HG03175 (cell line): ENCODE data around the gene CHST4.
A peak's percentile ranks its signal among the peaks of the same experiment; 100 is the strongest.
"Not testable (repeated sequence)": the region's sequence is repeated elsewhere in the genome, so short reads cannot be mapped to it uniquely, and the experiment has no call there.

Experiments
- ATAC-seq: cut with Tn5 transposase; IDR thresholded peaks from one replicate; pipeline ENCODE4 v1.9.1; 2021; ENCODE audit warnings: mild to moderate bottlenecking, moderate library complexity; ENCODE audit not compliant: unreplicated experiment

Gene CHST4

GRCh38 chr16:71526111-71526631 is at the start of gene CHST4:
CHST4 (plus strand) TSS chr16:71526426; CDS start chr16:71536678, 10,252 bp downstream.
- ATAC-seq, result no peak

GRCh38 chr16:71476457-71477124 is 49.6 kb upstream of the CHST4 start:
- no peak for ATAC-seq

- ATAC-seq, result no peak
These were observed 46.8 kb upstream of the CHST4 start for GRCh38 chr16:71479420-71479819.

- ATAC-seq, result no peak
These were observed 45.3 kb upstream of the CHST4 start for GRCh38 chr16:71480956-71481355.

- ATAC-seq, result no peak
These were observed 43.7 kb upstream of the CHST4 start for GRCh38 chr16:71482569-71482968.

GRCh38 chr16:71484006-71484893 is 42.0 kb upstream of the CHST4 start:
- ATAC-seq, result peak; percentile 93

- no peak for ATAC-seq
These were observed 37.1 kb upstream of the CHST4 start, which contains the start of gene ZNF19 for GRCh38 chr16:71489122-71489521. ZNF19 (minus strand) TSS chr16:71489324; CDS start chr16:71482114, 7,210 bp downstream.

GRCh38 chr16:71490361-71490760 is 35.9 kb upstream of the CHST4 start:
- no peak for ATAC-seq

GRCh38 chr16:71491054-71491453 is 35.2 kb upstream of the CHST4 start:
- no peak for ATAC-seq

- no peak for ATAC-seq
These were observed 33.4 kb upstream of the CHST4 start for GRCh38 chr16:71492786-71493185.

- ATAC-seq, result no peak
These were observed 33.0 kb upstream of the CHST4 start for GRCh38 chr16:71493213-71493612.

GRCh38 chr16:71498031-71498430 is 28.2 kb upstream of the CHST4 start:
- ATAC-seq, result no peak

GRCh38 chr16:71499775-71500364 is 26.4 kb upstream of the CHST4 start:
- ATAC-seq, result peak; percentile 50

- ATAC-seq, result no peak
These were observed 25.3 kb upstream of the CHST4 start for GRCh38 chr16:71500964-71501363.

GRCh38 chr16:71501547-71501946 is 24.7 kb upstream of the CHST4 start:
- no peak for ATAC-seq

- not testable (repeated sequence) for ATAC-seq
These were observed 22.2 kb upstream of the CHST4 start for GRCh38 chr16:71504051-71504450.

GRCh38 chr16:71504901-71505300 is 21.3 kb upstream of the CHST4 start:
- ATAC-seq, result no peak

GRCh38 chr16:71507061-71507460 is 19.2 kb upstream of the CHST4 start:
- ATAC-seq, result no peak

- ATAC-seq, result no peak
These were observed 12.9 kb upstream of the CHST4 start for GRCh38 chr16:71513302-71513701.

GRCh38 chr16:71514476-71514875 is 11.8 kb upstream of the CHST4 start:
- ATAC-seq, result no peak

- ATAC-seq, result no peak
These were observed 11.2 kb upstream of the CHST4 start for GRCh38 chr16:71515026-71515425.
